NT2/D1 (cell line): Measurements from ENCODE around the gene NT5C2.

Experiments used
- SUZ12 ChIP-seq: IDR thresholded peaks from 2 replicates; pipeline ENCODE4 v1.6.1; 2011; ENCODE audit not compliant: insufficient read length, insufficient read depth; ENCODE audit errors: extremely low read depth
- YY1 ChIP-seq: IDR thresholded peaks from 2 replicates; pipeline ENCODE4 v1.6.1; 2011; ENCODE audit not compliant: insufficient read length, insufficient read depth
- ZNF274 ChIP-seq: IDR thresholded peaks from 2 replicates; pipeline ENCODE4 v1.6.1; 2011; ENCODE audit warnings: mild to moderate bottlenecking, low read depth, low read length

DNA sequence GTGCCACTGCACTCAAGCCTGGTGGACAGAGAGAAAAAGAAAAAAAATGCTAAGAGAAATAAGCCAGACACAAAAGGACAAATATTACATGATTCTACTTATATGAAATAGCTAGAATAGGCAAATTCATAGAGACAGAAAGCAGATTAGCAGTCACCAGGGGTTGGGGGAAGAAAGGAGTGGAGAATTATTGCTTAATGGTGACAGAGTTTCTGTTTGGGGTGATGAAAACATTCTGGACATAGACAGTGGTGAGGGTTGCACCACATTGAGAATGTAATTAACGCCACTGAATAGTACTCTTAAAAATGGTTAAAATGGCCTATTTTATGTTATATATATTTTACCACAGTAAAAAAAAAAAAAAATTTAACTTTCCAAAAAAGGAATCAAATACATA is 6.4 kb upstream of the NT5C2 start:
- no peak for TF ChIP-seq ZNF274
- no peak for TF ChIP-seq YY1
- TF ChIP-seq SUZ12: no peak
